Natural killer cell (primary cell): ENCODE data around the gene ACER3. TPM values are rescaled to one million over a fixed set of nuclear protein-coding genes. Genes with fewer than 3 reads are reported as not detected.

Experiments used
- ATAC-seq, 3 donors: fragments of 150-1000 bp in 2 of 3; fragments of 200-7000 bp in 1 of 3; cut with Tn5 transposase; 1 replicate in 1 of 3; 2 replicates in 2 of 3; pipeline ENCODE4 v1.10.0; 2021; ENCODE audit warnings: mild to moderate bottlenecking in 2 of 3, moderate library complexity in 2 of 3
- DNase-seq, 2 donors: peaks; one replicate each; pipeline versions ENCODE4 v3.0.0 to v3.0.0-alpha.2; 2013 to 2021; ENCODE audit warnings: mixed read lengths in 1 of 2
- H3K27ac ChIP-seq: one replicate; pipeline ENCODE4 v1.5.1; 2013; ENCODE audit warnings: mild to moderate bottlenecking, low read length
- H3K27me3 ChIP-seq: one replicate; pipeline ENCODE4 v1.6.1; 2013; ENCODE audit warnings: low read length; ENCODE audit not compliant: control insufficient read depth, insufficient read depth
- H3K36me3 ChIP-seq: one replicate; pipeline ENCODE4 v1.6.1; 2013; ENCODE audit warnings: low read length; ENCODE audit not compliant: control insufficient read depth, insufficient read depth
- H3K4me1 ChIP-seq: one replicate; pipeline ENCODE4 v1.6.1; 2013; ENCODE audit warnings: low read length; ENCODE audit not compliant: control insufficient read depth, insufficient read depth
- H3K4me3 ChIP-seq: one replicate; pipeline ENCODE4 v1.5.1; 2013; ENCODE audit warnings: low read length
- H3K9me3 ChIP-seq: one replicate; pipeline ENCODE4 v1.6.1; 2013; ENCODE audit warnings: low read length; ENCODE audit not compliant: control insufficient read depth, insufficient read depth
- H3K27ac Mint-ChIP-seq, 2 donors: one replicate each; pipeline ENCODE4 v1.8.0; 2022; ENCODE audit warnings: mild to moderate bottlenecking in 2 of 2, mixed read lengths in 2 of 2, moderate library complexity in 1 of 2
- H3K27me3 Mint-ChIP-seq, 2 donors: one replicate each; pipeline ENCODE4 v1.8.0; 2022; ENCODE audit warnings: low read depth in 2 of 2, mixed read lengths in 2 of 2
- H3K36me3 Mint-ChIP-seq: one replicate; pipeline ENCODE4 v1.8.0; 2022; ENCODE audit warnings: mixed read lengths
- H3K4me1 Mint-ChIP-seq, 2 donors: one replicate each; pipeline ENCODE4 v1.8.0; 2022; ENCODE audit warnings: mixed read lengths in 2 of 2
- H3K4me3 Mint-ChIP-seq: one replicate; pipeline ENCODE4 v1.8.0; 2022; ENCODE audit warnings: mild to moderate bottlenecking, moderate library complexity, mixed read lengths
- H3K9me3 Mint-ChIP-seq, 2 donors: one replicate each; pipeline ENCODE4 v1.8.0; 2022; ENCODE audit warnings: mixed read lengths in 2 of 2
- WGBS: methylation state at CpG from one replicate; pipeline ENCODE4 v1.1.7; 2013; ENCODE audit warnings: missing lambda C conversion rate; ENCODE audit not compliant: insufficient coverage; 5-methylcytosine and 5-hydroxymethylcytosine counted together
- intact Hi-C: fragments of 100-400 bp; cut with micrococcal nuclease; formaldehyde crosslinking; loops from one replicate; pipeline ENCODE4 v1.14.2; 2022
- total RNA-seq, 4 donors: library from RNA; stranded (reverse); fragments of 120-200 nt in 1 of 4; gene quantifications; one replicate each; pipeline versions ENCODE4 v1.2.3 to v1.2.4, GENCODE V29; 2013 to 2022
- TF ChIP-seq, protein P1 (sequence below): fragments of 200-600 bp; IDR thresholded peaks from one replicate; pipeline ENCODE4 v1.8.0; 2022; ENCODE audit warnings: antibody characterized with exemption

Gene ACER3
- total RNA-seq, 3 donors from 2014 or later (not counting 1 experiment from before 2014, with no cell fraction given) = 12.1 to 14.8 (median 13.6) TPM

- no peaks in the 10 kb centered on the region for H3K9me3 ChIP-seq
- H3K36me3 ChIP-seq = no peaks in the 10 kb centered on the region
- Mint-ChIP-seq H3K9me3 (no peaks in the 10 kb centered on the region), H3K4me3 (no peak overlapping the region), H3K27ac (no peak overlapping the region), H3K27me3 (no peaks in the 10 kb centered on the region), H3K36me3 (no peaks in the 10 kb centered on the region), H3K4me1 (no peaks in the 10 kb centered on the region)
- WGBS = 100% methylated on average over 1 of the region's 2 CpGs
- TF ChIP-seq, protein P1, sequence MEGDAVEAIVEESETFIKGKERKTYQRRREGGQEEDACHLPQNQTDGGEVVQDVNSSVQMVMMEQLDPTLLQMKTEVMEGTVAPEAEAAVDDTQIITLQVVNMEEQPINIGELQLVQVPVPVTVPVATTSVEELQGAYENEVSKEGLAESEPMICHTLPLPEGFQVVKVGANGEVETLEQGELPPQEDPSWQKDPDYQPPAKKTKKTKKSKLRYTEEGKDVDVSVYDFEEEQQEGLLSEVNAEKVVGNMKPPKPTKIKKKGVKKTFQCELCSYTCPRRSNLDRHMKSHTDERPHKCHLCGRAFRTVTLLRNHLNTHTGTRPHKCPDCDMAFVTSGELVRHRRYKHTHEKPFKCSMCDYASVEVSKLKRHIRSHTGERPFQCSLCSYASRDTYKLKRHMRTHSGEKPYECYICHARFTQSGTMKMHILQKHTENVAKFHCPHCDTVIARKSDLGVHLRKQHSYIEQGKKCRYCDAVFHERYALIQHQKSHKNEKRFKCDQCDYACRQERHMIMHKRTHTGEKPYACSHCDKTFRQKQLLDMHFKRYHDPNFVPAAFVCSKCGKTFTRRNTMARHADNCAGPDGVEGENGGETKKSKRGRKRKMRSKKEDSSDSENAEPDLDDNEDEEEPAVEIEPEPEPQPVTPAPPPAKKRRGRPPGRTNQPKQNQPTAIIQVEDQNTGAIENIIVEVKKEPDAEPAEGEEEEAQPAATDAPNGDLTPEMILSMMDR = no peak
- no peak overlapping the region for H3K4me3 ChIP-seq
- DNase-seq (no peak), ATAC-seq (no peak)
- no peak overlapping the region for H3K27ac ChIP-seq
- intact Hi-C loops = no loop called here
- no peaks in the 10 kb centered on the region for H3K27me3 ChIP-seq
- H3K4me1 ChIP-seq = no peaks in the 10 kb centered on the region
Observed at GRCh38 chr11:76878014-76878413, 17.3 kb downstream of the ACER3 start.

DNA sequence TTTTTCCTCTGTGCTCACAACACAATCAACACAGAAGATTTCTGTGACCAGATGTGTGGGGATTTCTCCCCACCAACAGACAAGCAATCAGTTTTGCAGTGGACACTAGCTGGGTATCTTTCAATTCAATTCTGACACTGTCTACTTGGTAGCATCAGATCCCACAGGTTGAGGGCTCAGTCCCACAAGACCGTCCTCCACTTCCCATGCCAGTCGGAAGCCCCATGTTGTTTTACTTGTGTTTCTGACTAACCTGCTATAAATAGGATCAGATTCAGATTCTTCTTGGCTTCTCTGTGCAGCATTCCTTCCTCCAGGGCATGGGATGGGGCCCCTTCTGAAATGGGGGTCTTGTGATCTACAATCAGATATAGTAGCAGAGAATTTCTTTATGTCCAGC is 19.6 kb downstream of the ACER3 start:
- TF ChIP-seq, protein P1 = no peak
- no peaks in the 10 kb centered on the region for H3K27me3 ChIP-seq

GRCh38 chr11:76880956-76881355 is 20.2 kb downstream of the ACER3 start:
- DNase-seq = no peak
- no peak overlapping the region for H3K4me3 ChIP-seq
- no peak overlapping the region for H3K27ac Mint-ChIP-seq
- intact Hi-C loops = no loop called here
- TF ChIP-seq, protein P1 = no peak
- H3K9me3 Mint-ChIP-seq = no peaks in the 10 kb centered on the region
- H3K27me3 ChIP-seq = no peaks in the 10 kb centered on the region
- H3K4me3 Mint-ChIP-seq = no peak overlapping the region
- no peaks in the 10 kb centered on the region for H3K36me3 ChIP-seq
- ATAC-seq = no peak
- no peak overlapping the region for H3K27ac ChIP-seq
- peaks cover 8 to 10% of the 10 kb centered on the region in 2 donors for H3K4me1 Mint-ChIP-seq
- H3K4me1 ChIP-seq = no peaks in the 10 kb centered on the region
- 100% methylated on average over 2 of the region's 4 CpGs for WGBS
- H3K36me3 Mint-ChIP-seq = no peaks in the 10 kb centered on the region
- H3K9me3 ChIP-seq = no peaks in the 10 kb centered on the region
- no peaks in the 10 kb centered on the region for H3K27me3 Mint-ChIP-seq

More for the DNA sequence above, 19.6 kb downstream of the ACER3 start:
- Mint-ChIP-seq H3K27me3 (no peaks in the 10 kb centered on the region), H3K9me3 (no peaks in the 10 kb centered on the region), H3K4me3 (no peak overlapping the region), H3K27ac (no peak overlapping the region), H3K4me1 (peaks cover 2 to 3% of the 10 kb centered on the region in 2 donors), H3K36me3 (no peaks in the 10 kb centered on the region)
- DNase-seq (no peak), ATAC-seq (no peak)
- H3K9me3 ChIP-seq = no peaks in the 10 kb centered on the region
- H3K4me1 ChIP-seq = no peaks in the 10 kb centered on the region
- H3K36me3 ChIP-seq = no peaks in the 10 kb centered on the region
- no peak overlapping the region for H3K4me3 ChIP-seq
- WGBS = 100% methylated on average over 2 of the region's 2 CpGs
- intact Hi-C loops = no loop called here
- no peak overlapping the region for H3K27ac ChIP-seq

DNA sequence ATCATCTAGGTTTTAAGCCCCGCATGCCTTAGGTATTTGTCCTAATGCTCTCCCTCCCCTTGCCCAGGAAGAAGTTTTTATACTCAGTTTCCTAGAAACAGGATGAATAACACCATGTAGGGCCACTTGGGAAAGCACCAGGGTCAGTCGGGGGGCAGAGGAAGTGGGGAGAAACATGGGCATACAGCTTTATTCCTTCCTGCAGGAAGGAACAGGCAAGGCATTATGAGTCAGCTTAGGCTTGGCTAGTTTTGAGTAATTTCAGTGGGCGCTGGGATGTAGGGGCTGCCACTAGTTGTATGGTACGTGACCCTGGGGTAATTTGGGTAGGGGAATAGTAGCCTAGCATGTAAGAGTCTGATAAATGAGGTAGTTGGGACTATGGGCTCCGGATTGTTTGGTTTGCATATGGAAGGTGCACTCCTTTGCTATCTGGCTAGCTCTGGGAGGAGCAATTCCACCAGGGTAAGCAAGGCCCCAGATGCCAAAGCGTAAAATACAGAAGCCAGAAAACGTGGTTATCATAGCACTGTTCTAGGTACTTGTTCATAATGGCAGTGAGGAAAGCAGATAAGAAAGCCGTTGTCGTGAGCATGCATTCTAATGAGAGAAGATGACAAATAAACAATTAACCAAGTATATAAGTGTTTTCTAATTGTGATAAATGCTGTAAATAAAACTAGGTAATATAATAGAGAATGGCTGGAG is 24.8 kb downstream of the ACER3 start:
- no peaks in the 10 kb centered on the region for H3K27me3 Mint-ChIP-seq
- DNase-seq = no peak
- TF ChIP-seq, protein P1 = no peak
- no peak overlapping the region for H3K4me3 ChIP-seq
- peaks cover 11 to 15% of the 10 kb centered on the region in 2 donors for H3K4me1 Mint-ChIP-seq
- intact Hi-C loops = no loop called here
- H3K36me3 Mint-ChIP-seq = no peaks in the 10 kb centered on the region
- no peaks in the 10 kb centered on the region for H3K9me3 Mint-ChIP-seq
- no peaks in the 10 kb centered on the region for H3K4me1 ChIP-seq
- H3K4me3 Mint-ChIP-seq = no peak overlapping the region
- H3K27ac ChIP-seq = no peak overlapping the region
- H3K36me3 ChIP-seq = no peaks in the 10 kb centered on the region
- no peak overlapping the region for H3K27ac Mint-ChIP-seq
- no peaks in the 10 kb centered on the region for H3K9me3 ChIP-seq
- no peaks in the 10 kb centered on the region for H3K27me3 ChIP-seq
- no peak for ATAC-seq
- 87% methylated on average over 9 of the region's 9 CpGs for WGBS
